Activated naive CD4-positive, alpha-beta T cell (primary cell): Measurements from ENCODE around the gene TTC39C.

Experiments
- DNase-seq, 4 experiments: peaks; one replicate each; lab custom pipeline; 2025; lab: John Stamatoyannopoulos, UW

Gene TTC39C

GRCh38 chr18:24086082-24086481 is 71.5 kb downstream of the TTC39C start:
- no peak for DNase-seq

GRCh38 chr18:24089076-24089475 is 74.5 kb downstream of the TTC39C start:
- no peak for DNase-seq

- DNase-seq, result no peak
Measured at GRCh38 chr18:24089515-24090337, 75.2 kb downstream of the TTC39C start.

GRCh38 chr18:24090876-24091275 is 76.3 kb downstream of the TTC39C start:
- no peak for DNase-seq

- no peak for DNase-seq
Measured at GRCh38 chr18:24094561-24094960, 80.0 kb downstream of the TTC39C start.

- DNase-seq, result no peak
Measured at GRCh38 chr18:24095976-24096375, 81.4 kb downstream of the TTC39C start.

GRCh38 chr18:24103320-24104021 is 88.9 kb downstream of the TTC39C start:
- no peak for DNase-seq

- DNase-seq, result no peak
Measured at GRCh38 chr18:24104486-24104885, 89.9 kb downstream of the TTC39C start.

GRCh38 chr18:24108641-24109040 is 94.1 kb downstream of the TTC39C start:
- no peak for DNase-seq

- DNase-seq, result no peak
Measured at GRCh38 chr18:24111936-24112335, 97.4 kb downstream of the TTC39C start.

- no peak for DNase-seq
Measured at GRCh38 chr18:24112464-24112863, 97.9 kb downstream of the TTC39C start.

- no peak for DNase-seq
Measured at GRCh38 chr18:24112874-24113615, 98.5 kb downstream of the TTC39C start.

GRCh38 chr18:24114924-24115549 is 100.5 kb downstream of the TTC39C start:
- no peak for DNase-seq

- no peak for DNase-seq
Measured at GRCh38 chr18:24115628-24116027, 101.1 kb downstream of the TTC39C start.

GRCh38 chr18:24118750-24119577 is 104.4 kb downstream of the TTC39C start:
- peak; percentile 15 to 68 (median 54) for DNase-seq

- DNase-seq, result no peak
Measured at GRCh38 chr18:24120676-24121075, 106.1 kb downstream of the TTC39C start.

- DNase-seq, result no peak
Measured at GRCh38 chr18:24121625-24122024, 107.1 kb downstream of the TTC39C start.

- DNase-seq, result no peak
Measured at GRCh38 chr18:24126155-24126961, 111.8 kb downstream of the TTC39C start.

GRCh38 chr18:24127735-24128134 is 113.2 kb downstream of the TTC39C start:
- no peak for DNase-seq

GRCh38 chr18:24128700-24129099 is 114.1 kb downstream of the TTC39C start:
- DNase-seq, result no peak
